Measurements from ENCODE around the gene SPATA21. TPM values are rescaled to one million over a fixed set of nuclear protein-coding genes. Genes with fewer than 3 reads are reported as not detected.
"Not testable (repeated sequence)": the region's sequence is repeated elsewhere in the genome, so short reads cannot be mapped to it uniquely, and the experiment has no call there.

SPATA21 gene
- total and polyA plus RNA-seq, 5 donors from 2014 or later: not detected

DNA sequence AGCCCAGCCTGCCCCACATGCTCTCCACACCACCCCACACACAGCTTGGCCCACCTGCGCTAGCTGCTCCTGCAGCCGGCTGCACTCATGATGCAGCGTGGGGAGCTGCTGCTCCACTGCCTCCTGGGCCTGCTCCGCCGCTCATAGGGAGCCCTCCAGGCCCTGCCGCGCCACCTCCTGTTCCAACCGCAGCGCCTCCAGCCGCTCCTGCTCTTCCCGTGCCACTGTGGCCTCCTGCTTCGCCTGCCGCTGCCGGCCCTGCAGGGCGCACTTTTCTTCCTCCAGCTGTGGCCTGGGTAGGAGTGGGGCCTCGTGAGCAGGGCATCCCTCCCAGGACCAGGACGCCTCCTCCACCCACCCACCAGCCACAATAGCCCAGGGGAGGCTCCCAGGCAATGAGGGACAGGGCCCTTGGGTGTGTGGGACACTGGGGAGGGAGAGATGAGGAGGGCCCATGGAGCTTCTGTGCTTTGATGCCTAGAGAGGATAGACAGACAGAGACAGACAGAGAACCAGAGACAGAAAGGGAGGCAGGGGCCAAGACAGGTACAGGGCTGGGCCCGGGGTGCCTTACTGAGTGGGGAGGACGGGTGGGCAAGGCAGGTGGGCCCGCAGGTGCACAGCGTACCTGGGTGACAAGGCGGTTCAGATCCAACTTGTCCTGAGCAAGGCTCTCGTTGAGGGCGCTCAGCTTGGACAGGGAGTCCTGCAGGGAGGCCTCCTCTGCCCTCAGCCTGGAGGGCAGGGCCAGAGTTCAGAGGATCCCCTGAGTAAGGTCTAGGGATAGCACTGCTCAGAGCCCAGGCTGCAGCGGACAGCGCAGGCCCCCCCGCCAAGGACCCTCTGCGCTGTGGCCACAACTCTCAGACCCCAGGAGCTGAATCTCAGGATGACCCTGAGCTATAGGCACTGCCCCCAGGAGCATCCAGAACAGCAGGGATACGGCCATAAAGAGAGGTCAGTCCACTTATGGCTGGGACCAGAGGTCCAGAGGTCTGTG is 38.8 kb upstream of the SPATA21 start:
- H3K27me3 Mint-ChIP-seq; H3K27ac Mint-ChIP-seq; H3K4me3 ChIP-seq (ENCODE audit: low read depth, low read length); H3K4me1 ChIP-seq (ENCODE audit: control insufficient read depth, insufficient read depth, low read length, poor library complexity, severe bottlenecking); H3K4me3 Mint-ChIP-seq; H3K27me3 ChIP-seq (ENCODE audit: control insufficient read depth, insufficient read depth, low read length); ATAC-seq (ENCODE audit: low read depth in 2 of 2); H3K9me3 Mint-ChIP-seq; H3K9me3 ChIP-seq (ENCODE audit: control insufficient read depth in 2 of 2, low read length in 2 of 2); DNase-seq; H3K27ac ChIP-seq (ENCODE audit: insufficient read depth, low read length, poor library complexity, severe bottlenecking): not testable (repeated sequence)
- H3K4me1 Mint-ChIP-seq: peaks cover 6 to 19% (median 11%) of the 10 kb centered on the region in 4 donors
- peaks cover 32% of the 10 kb centered on the region for H3K36me3 Mint-ChIP-seq
- H3K36me3 ChIP-seq (ENCODE audit: control insufficient read depth, insufficient read depth, low read length): peaks cover 25% of the 10 kb centered on the region

GRCh38 chr1:16474891-16475290 is 37.7 kb upstream of the SPATA21 start:
- not testable (repeated sequence) for H3K27ac Mint-ChIP-seq; H3K27ac ChIP-seq (ENCODE audit: insufficient read depth, low read length, poor library complexity, severe bottlenecking); H3K27me3 Mint-ChIP-seq; H3K9me3 Mint-ChIP-seq; H3K9me3 ChIP-seq (ENCODE audit: control insufficient read depth in 2 of 2, low read length in 2 of 2); H3K4me3 ChIP-seq (ENCODE audit: low read depth, low read length); DNase-seq; H3K4me1 ChIP-seq (ENCODE audit: control insufficient read depth, insufficient read depth, low read length, poor library complexity, severe bottlenecking); H3K4me3 Mint-ChIP-seq; H3K27me3 ChIP-seq (ENCODE audit: control insufficient read depth, insufficient read depth, low read length)
- Mint-ChIP-seq H3K36me3 (peaks cover 27% of the 10 kb centered on the region), H3K4me1 (peaks cover 6 to 21% (median 12%) of the 10 kb centered on the region in 4 donors)
- ATAC-seq (ENCODE audit: low read depth in 2 of 2): peak in 1 of 2 donors; percentile 43
- peaks cover 25% of the 10 kb centered on the region for H3K36me3 ChIP-seq (ENCODE audit: control insufficient read depth, insufficient read depth, low read length)

GRCh38 chr1:16474166-16474800 is 37.1 kb upstream of the SPATA21 start:
- H3K4me3 ChIP-seq (ENCODE audit: low read depth, low read length): no peak overlapping the region
- no peak for ATAC-seq (ENCODE audit: low read depth in 2 of 2)
- DNase-seq: no peak
- H3K4me1 Mint-ChIP-seq: peaks cover 11 to 23% (median 14%) of the 10 kb centered on the region in 4 donors
- no peak overlapping the region for H3K27ac Mint-ChIP-seq
- H3K36me3 Mint-ChIP-seq: peaks cover 27% of the 10 kb centered on the region
- H3K9me3 Mint-ChIP-seq: no peaks in the 10 kb centered on the region
- no peak overlapping the region for H3K4me3 Mint-ChIP-seq
- H3K27me3 ChIP-seq (ENCODE audit: control insufficient read depth, insufficient read depth, low read length): no peaks in the 10 kb centered on the region
- H3K36me3 ChIP-seq (ENCODE audit: control insufficient read depth, insufficient read depth, low read length): peaks cover 27% of the 10 kb centered on the region
- H3K27me3 Mint-ChIP-seq: no peaks in the 10 kb centered on the region
- H3K4me1 ChIP-seq (ENCODE audit: control insufficient read depth, insufficient read depth, low read length, poor library complexity, severe bottlenecking): no peaks in the 10 kb centered on the region
- H3K27ac ChIP-seq (ENCODE audit: insufficient read depth, low read length, poor library complexity, severe bottlenecking): no peak overlapping the region
- H3K9me3 ChIP-seq (ENCODE audit: control insufficient read depth in 2 of 2, low read length in 2 of 2): no peaks in the 10 kb centered on the region

DNA sequence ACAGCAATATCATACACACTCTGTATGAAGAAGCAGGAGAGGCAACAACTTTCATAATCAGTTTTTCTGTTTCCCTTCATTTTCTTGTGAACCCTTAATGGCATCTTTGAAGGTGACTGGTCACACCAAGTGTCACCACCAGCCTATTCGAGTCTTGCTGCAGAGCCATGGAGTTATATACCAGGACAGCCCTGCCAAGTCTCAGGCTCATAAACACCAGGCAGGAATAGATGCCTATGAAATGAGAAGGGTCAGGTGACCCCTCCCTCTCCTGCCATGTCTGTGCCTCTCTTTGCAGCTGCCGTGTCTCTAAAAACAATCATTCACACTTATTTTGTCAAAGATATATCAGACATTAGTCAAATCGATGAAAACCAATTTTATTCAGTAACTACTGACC is 31.3 kb upstream of the SPATA21 start:
- Mint-ChIP-seq H3K4me1 (peaks cover 14 to 35% (median 23%) of the 10 kb centered on the region in 4 donors), H3K27me3 (no peaks in the 10 kb centered on the region), H3K4me3 (no peak overlapping the region), H3K27ac (no peak overlapping the region), H3K9me3 (no peaks in the 10 kb centered on the region), H3K36me3 (peaks cover 26% of the 10 kb centered on the region)
- no peaks in the 10 kb centered on the region for H3K4me1 ChIP-seq (ENCODE audit: control insufficient read depth, insufficient read depth, low read length, poor library complexity, severe bottlenecking)
- no peaks in the 10 kb centered on the region for H3K9me3 ChIP-seq (ENCODE audit: control insufficient read depth in 2 of 2, low read length in 2 of 2)
- DNase-seq (no peak), ATAC-seq (ENCODE audit: low read depth in 2 of 2) (no peak)
- H3K4me3 ChIP-seq (ENCODE audit: low read depth, low read length): no peak overlapping the region
- no peaks in the 10 kb centered on the region for H3K27me3 ChIP-seq (ENCODE audit: control insufficient read depth, insufficient read depth, low read length)
- H3K27ac ChIP-seq (ENCODE audit: insufficient read depth, low read length, poor library complexity, severe bottlenecking): no peak overlapping the region
- peaks cover 10% of the 10 kb centered on the region for H3K36me3 ChIP-seq (ENCODE audit: control insufficient read depth, insufficient read depth, low read length)

DNA sequence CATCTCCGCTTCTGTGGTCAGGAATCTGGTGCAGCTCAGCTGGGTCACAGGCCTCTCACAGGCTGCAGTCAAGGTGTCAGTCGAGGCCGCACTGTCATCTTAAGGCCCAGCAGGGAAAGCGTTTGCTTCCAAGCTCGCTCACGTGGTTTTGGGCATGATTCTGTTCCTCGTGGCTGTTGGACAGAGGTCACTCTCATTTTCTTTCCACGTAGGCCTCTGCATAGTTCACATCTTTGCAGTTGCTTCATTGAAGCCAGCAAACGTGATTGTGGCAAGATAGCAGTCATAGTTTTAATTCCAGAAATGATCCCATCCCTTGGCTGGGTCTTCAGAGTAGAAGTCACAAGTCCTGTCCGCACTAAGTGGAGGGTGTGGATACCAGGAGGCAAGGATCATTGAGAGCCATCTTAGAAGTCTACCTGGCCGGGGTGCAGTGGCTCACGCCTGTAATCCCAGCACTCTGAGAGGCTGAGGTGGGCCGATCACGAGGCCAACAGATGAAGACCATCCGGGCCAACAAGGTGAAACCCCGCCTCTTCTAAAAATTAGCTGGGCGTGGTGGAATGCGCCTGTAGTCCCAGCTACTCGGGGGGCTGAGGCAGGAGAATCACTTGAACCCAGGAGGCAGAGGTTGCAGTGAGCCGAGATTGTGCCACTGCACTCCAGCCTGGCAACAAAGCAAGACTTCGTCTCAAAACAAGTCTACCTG is 27.8 kb upstream of the SPATA21 start:
- Histone ChIP-seq H3K4me1 (ENCODE audit: control insufficient read depth, insufficient read depth, low read length, poor library complexity, severe bottlenecking) (no peaks in the 10 kb centered on the region), H3K9me3 (ENCODE audit: control insufficient read depth in 2 of 2, low read length in 2 of 2) (no peaks in the 10 kb centered on the region), H3K36me3 (ENCODE audit: control insufficient read depth, insufficient read depth, low read length) (peaks cover 17% of the 10 kb centered on the region), H3K27me3 (ENCODE audit: control insufficient read depth, insufficient read depth, low read length) (no peaks in the 10 kb centered on the region), H3K27ac (ENCODE audit: insufficient read depth, low read length, poor library complexity, severe bottlenecking) (no peak overlapping the region), H3K4me3 (ENCODE audit: low read depth, low read length) (no peak overlapping the region)
- H3K27ac Mint-ChIP-seq: peak overlapping the region in 1 of 3 donors; percentile 5
- no peaks in the 10 kb centered on the region for H3K9me3 Mint-ChIP-seq
- peaks cover 28% of the 10 kb centered on the region for H3K36me3 Mint-ChIP-seq
- H3K4me3 Mint-ChIP-seq: no peak overlapping the region
- H3K4me1 Mint-ChIP-seq: peaks cover 5 to 26% (median 17%) of the 10 kb centered on the region in 4 donors
- no peak for DNase-seq
- no peak for ATAC-seq (ENCODE audit: low read depth in 2 of 2)
- H3K27me3 Mint-ChIP-seq: no peaks in the 10 kb centered on the region

GRCh38 chr1:16462773-16463330 is 25.6 kb upstream of the SPATA21 start:
- no peak overlapping the region for H3K27ac ChIP-seq (ENCODE audit: insufficient read depth, low read length, poor library complexity, severe bottlenecking)
- no peaks in the 10 kb centered on the region for H3K4me1 ChIP-seq (ENCODE audit: control insufficient read depth, insufficient read depth, low read length, poor library complexity, severe bottlenecking)
- no peak for ATAC-seq (ENCODE audit: low read depth in 2 of 2)
- peak overlapping the region in 2 of 3 donors; percentile 5 to 71 for H3K27ac Mint-ChIP-seq
- H3K4me1 Mint-ChIP-seq: peaks cover 5 to 17% (median 10%) of the 10 kb centered on the region in 4 donors
- no peak overlapping the region for H3K4me3 Mint-ChIP-seq
- no peaks in the 10 kb centered on the region for H3K9me3 ChIP-seq (ENCODE audit: control insufficient read depth in 2 of 2, low read length in 2 of 2)
- no peak for DNase-seq
- H3K9me3 Mint-ChIP-seq: no peaks in the 10 kb centered on the region
- no peaks in the 10 kb centered on the region for H3K27me3 Mint-ChIP-seq
- H3K36me3 ChIP-seq (ENCODE audit: control insufficient read depth, insufficient read depth, low read length): peaks cover 38% of the 10 kb centered on the region
- no peaks in the 10 kb centered on the region for H3K27me3 ChIP-seq (ENCODE audit: control insufficient read depth, insufficient read depth, low read length)
- peaks cover 42% of the 10 kb centered on the region for H3K36me3 Mint-ChIP-seq
- H3K4me3 ChIP-seq (ENCODE audit: low read depth, low read length): no peak overlapping the region

DNA sequence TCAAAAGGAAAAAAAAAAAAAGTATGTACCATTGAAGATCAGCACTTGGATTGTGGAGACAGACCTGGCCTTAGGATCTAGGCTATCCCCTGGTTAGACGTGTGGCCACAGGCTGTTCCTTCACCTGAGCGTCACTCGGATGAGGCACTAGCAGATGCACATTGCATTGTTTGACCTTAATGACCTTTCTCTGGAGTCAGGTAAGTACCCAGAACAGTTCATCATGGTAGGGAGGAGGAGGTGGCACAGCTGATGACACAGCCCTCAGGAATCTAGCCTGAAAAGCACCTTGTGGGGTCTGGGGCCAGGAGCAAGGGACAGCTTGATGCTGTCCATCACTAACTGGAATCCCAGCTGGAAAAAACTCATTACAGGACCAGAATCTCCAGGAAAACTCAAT is 24.5 kb upstream of the SPATA21 start:
- ATAC-seq (ENCODE audit: low read depth in 2 of 2): no peak
- Histone ChIP-seq H3K27me3 (ENCODE audit: control insufficient read depth, insufficient read depth, low read length) (no peaks in the 10 kb centered on the region), H3K4me1 (ENCODE audit: control insufficient read depth, insufficient read depth, low read length, poor library complexity, severe bottlenecking) (no peaks in the 10 kb centered on the region), H3K4me3 (ENCODE audit: low read depth, low read length) (no peak overlapping the region), H3K27ac (ENCODE audit: insufficient read depth, low read length, poor library complexity, severe bottlenecking) (no peak overlapping the region), H3K36me3 (ENCODE audit: control insufficient read depth, insufficient read depth, low read length) (peaks cover 49% of the 10 kb centered on the region), H3K9me3 (ENCODE audit: control insufficient read depth in 2 of 2, low read length in 2 of 2) (no peaks in the 10 kb centered on the region)
- Mint-ChIP-seq H3K36me3 (peaks cover 35% of the 10 kb centered on the region), H3K27me3 (no peaks in the 10 kb centered on the region), H3K4me3 (no peak overlapping the region), H3K27ac (peak overlapping the region in 2 of 3 donors; percentile 36 to 71), H3K9me3 (no peaks in the 10 kb centered on the region), H3K4me1 (peaks cover 5 to 15% (median 8%) of the 10 kb centered on the region in 4 donors)
- no peak for DNase-seq
